Mesangial cell (primary cell): ENCODE data around the gene TRIM34. TPM values are rescaled to one million over a fixed set of nuclear protein-coding genes. Genes with fewer than 3 reads are reported as not detected.

Experiments used
- total RNA-seq: library from RNA; depleted of rRNA; stranded (reverse); fragments of >200 nt; gene quantifications from 2 replicates; pipeline ENCODE4 v1.2.3, GENCODE V29; 2015

TRIM34 gene
- 1.8 and 2.0 TPM in 2 replicates for total RNA-seq

GRCh38 chr11:5624489-5625279 is at the start of gene TRIM34:
TSS of gene TRIM34 (plus strand) at chr11:5625001. CDS start at chr11:5632332, 7,331 bp downstream.

GRCh38 chr11:5580577-5580976 is 44.2 kb upstream of the TRIM34 start, which contains the start of gene OR52B6:
TSS of gene OR52B6 (plus strand) at chr11:5580877. CDS start at chr11:5580877, 0 bp downstream.

GRCh38 chr11:5596607-5597201 is 28.1 kb upstream of the TRIM34 start, which contains the start of gene TRIM6:
TSS of gene TRIM6 (plus strand) at chr11:5596637. CDS start at chr11:5596898, 261 bp downstream.

GRCh38 chr11:5684646-5685362 is 60.0 kb downstream of the TRIM34 start, which contains the start of gene TRIM5:
TSS of gene TRIM5 (minus strand) at chr11:5685074. CDS start at chr11:5680177, 4,897 bp downstream.

GRCh38 chr11:5689551-5689983 is 64.8 kb downstream of the TRIM34 start, which contains the start of gene TRIM22:
TSS of gene TRIM22 (plus strand) at chr11:5689790. CDS start at chr11:5696233, 6,443 bp downstream.

Other genes with a start within 250 kb of the TRIM34 start
- gene OR51M1, start 241.2 kb upstream of the TRIM34 start, total RNA-seq: not detected in 2 replicates
- gene OR51Q1, start 202.9 kb upstream of the TRIM34 start, total RNA-seq: not detected in 2 replicates
- gene OR51I1, start 183.5 kb upstream of the TRIM34 start, total RNA-seq: not detected in 2 replicates
- gene OR51I2, start 175.7 kb upstream of the TRIM34 start, total RNA-seq: not detected in 2 replicates
- not detected in 2 replicates for gene OR52D1, start 136.3 kb upstream of the TRIM34 start, total RNA-seq
- gene UBQLN3, start 115.0 kb upstream of the TRIM34 start, total RNA-seq: not detected in 2 replicates
- 0.25 TPM in 1 of 2 replicates, not detected in the other for gene UBQLNL, start 108.3 kb upstream of the TRIM34 start, total RNA-seq
- not detected in 2 replicates for gene OR52H1, start 76.5 kb upstream of the TRIM34 start, total RNA-seq
- gene OR52B6, start 44.1 kb upstream of the TRIM34 start, total RNA-seq: not detected in 2 replicates
- gene TRIM6, start 28.4 kb upstream of the TRIM34 start, total RNA-seq: 5.1 and 6.1 TPM in 2 replicates
- 16.5 and 23.2 TPM in 2 replicates for gene TRIM5, start 60.1 kb downstream of the TRIM34 start, total RNA-seq
- gene TRIM22, start 64.8 kb downstream of the TRIM34 start, total RNA-seq: 5.1 and 8.6 TPM in 2 replicates
- not detected in 2 replicates for gene OR56B1, start 111.4 kb downstream of the TRIM34 start, total RNA-seq
- not detected in 2 replicates for gene OR52N4, start 129.2 kb downstream of the TRIM34 start, total RNA-seq
- gene OR52N5, start 158.4 kb downstream of the TRIM34 start, total RNA-seq: not detected in 2 replicates
- not detected in 2 replicates for gene OR52N1, start 166.3 kb downstream of the TRIM34 start, total RNA-seq
- not detected in 2 replicates for gene OR52N2, start 183.9 kb downstream of the TRIM34 start, total RNA-seq
- not detected in 2 replicates for gene OR52E6, start 216.9 kb downstream of the TRIM34 start, total RNA-seq
- gene OR52E8, start 232.7 kb downstream of the TRIM34 start, total RNA-seq: not detected in 2 replicates